GM18861 (cell line): Measurements from ENCODE around the gene TMEM223.
A peak's percentile ranks its signal among the peaks of the same experiment; 100 is the strongest.
"Not testable (repeated sequence)": the region's sequence is repeated elsewhere in the genome, so short reads cannot be mapped to it uniquely, and the experiment has no call there.

Source experiments
- ATAC-seq: cut with Tn5 transposase; IDR thresholded peaks from one replicate; pipeline ENCODE4 v1.9.1; 2021; ENCODE audit not compliant: unreplicated experiment

TMEM223 gene

DNA sequence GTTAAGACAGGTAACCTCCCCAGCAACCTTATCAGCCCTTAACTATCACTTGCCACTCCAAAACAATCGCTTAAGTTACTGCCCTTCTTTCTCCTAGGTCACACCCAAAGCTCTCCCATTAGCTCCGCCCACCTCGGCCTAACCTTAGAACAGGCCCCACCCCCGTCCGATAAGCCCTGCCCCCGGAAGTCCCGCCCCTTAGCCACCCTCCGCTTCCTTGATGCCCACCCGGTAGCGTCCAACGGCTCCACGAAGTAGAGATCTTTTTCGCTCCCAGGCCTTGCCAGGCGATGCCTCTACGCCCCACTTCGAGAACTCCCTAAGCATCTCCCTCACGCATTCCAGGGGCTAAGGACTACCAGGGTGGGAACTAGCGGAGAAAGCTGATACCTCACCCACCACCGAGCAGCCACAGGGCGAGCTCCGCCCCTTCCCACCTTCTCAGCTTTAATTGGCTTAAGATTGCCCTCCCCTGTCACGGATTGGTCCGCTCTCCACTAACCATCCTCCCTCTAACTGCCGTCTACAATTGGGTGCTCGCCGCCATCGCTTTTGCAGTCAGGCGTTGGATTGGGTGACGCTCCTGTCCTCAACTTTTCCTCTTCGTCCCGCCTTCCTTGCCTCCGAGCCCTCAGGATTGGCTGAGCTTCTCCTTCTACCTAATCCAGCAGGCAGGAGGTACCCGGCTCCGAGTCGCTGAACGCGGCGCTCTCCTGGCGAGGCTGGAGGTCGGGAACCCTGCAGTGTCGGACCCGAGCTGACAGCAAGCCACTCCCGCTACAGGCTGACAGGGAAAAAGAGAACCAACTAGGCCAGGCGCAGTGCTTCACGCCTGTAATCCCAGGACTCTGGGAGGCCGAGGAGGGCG lies 37.8 kb downstream of the TMEM223 start, which contains the start of gene ZBTB3:
Gene ZBTB3, minus strand, starts transcription at position 425 of the 868 bp plus-strand sequence. CDS start 496 bp downstream, outside the sequence.
- peak; percentile 96 for ATAC-seq

DNA sequence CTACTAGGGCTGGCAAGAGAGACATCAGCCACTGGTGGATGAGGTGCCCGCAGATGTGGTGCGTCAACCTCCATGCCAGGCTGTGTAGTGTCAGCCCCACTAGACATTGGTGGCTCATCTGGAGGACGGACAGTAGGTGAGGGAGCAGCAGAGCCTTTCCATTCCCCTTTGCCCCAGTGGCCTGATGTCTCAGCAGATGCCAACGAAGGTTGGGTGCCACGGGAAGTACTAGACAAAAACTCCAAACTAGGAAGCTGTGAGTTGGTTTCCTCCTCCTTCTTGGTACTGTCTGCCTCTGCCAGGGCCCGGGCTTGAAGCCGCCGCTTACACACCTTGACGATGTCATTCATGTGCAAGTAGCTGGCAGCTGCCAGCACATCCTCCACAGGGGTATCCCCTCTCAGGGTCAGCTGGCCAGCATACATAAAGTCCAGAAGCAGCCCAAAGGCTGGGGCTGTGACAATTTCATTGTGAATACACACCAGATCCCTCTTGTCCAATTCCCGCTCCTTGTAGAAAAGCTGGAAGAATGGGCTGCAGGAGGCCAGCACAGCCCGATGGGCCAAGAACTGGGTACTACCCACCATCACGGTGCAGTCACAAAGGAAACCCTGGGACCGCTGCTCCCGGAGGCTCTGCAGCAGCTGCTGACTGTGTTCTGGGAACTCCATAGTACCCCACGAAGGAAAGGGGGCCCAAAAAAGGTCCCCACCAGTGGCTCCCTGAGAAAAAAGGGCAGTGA lies 38.6 kb downstream of the TMEM223 start:
- ATAC-seq = no peak

DNA sequence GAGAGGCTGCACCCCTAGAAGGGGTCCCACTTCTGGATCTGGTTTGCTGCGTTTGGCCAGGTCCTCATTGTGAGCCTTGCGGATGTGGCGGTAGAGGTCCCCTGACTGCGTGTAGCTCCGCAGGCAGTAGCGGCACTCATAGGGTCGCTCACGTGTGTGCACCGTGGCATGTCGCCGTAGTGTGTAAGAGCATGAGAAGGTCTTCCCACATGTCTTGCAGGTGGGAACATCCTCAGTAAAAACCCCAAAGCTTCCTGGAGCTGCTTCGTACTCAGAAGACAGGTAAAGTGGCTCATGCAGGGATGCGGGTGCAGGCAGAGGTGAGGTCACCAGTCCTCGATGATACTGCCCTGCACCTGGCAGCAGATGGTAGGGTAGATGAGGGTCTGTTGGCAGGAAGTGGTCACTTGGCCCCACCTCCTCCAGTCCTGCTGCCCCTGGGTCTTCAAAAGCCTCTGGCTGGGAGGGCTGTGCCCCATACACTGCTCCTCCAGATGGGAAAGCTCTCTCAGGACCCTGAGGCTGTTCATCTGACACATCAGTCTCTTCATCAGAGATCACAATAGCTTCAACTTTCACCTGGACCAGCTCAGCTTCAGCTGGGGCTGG lies 39.5 kb downstream of the TMEM223 start:
- ATAC-seq = no peak

DNA sequence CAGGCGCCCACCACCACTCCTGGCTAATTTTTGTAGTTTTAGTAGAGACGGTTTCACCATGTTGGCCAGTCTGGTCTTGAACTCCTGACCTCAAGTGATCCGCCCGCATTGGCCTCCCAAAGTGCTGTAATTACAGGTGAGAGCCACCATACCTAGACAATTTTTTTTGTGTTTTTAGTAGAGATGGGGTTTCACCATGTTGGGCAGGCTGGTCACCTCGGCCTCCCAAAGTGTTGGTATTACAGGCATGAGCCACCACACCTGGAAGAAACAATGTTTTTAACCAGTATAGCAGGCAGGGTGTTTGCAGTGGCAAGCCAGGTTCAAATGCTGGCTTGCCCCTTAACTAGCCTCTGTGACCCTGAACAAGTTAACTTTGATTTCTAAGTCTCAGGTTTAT lies 41.9 kb downstream of the TMEM223 start:
- not testable (repeated sequence) for ATAC-seq

DNA sequence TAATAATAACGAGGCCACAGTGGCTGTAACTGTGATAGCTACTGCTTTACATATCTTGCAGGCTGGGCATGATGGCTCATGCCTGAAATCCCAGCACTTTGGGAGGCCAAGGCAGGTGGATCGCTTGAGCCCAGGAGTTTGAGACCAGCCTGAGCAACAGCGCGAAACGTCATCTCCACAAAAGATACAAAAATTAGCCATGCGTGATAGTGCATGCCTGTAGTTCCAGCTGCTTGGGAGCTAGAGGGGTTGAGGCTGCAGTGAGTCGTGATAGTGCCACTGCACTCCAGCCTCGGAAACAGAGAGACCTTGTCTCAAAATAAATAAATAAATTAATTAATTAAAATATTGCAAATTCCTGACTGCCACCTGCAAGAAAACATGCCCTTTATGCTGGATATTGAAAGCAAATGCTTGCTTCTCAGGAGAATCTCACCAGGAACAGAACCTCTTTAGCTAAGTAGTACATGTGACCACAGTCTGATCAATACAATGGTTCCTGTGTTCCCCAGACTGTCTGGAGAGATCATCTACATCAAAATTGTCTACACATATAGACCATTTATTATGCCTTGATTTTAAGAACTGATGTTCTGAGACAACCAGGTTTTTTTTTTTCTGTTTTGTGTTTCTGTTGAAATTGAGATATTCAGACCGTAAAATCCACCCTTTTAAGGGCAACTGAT lies 44.2 kb downstream of the TMEM223 start:
- ATAC-seq = no peak
